GM19324 (cell line): ENCODE measurements around the gene RHOV.

Experiments
- ATAC-seq: cut with Tn5 transposase; IDR thresholded peaks from one replicate; pipeline ENCODE4 v1.9.1; 2021; ENCODE audit warnings: mild to moderate bottlenecking, moderate library complexity; ENCODE audit not compliant: unreplicated experiment, low FRiP score

The RHOV gene

DNA sequence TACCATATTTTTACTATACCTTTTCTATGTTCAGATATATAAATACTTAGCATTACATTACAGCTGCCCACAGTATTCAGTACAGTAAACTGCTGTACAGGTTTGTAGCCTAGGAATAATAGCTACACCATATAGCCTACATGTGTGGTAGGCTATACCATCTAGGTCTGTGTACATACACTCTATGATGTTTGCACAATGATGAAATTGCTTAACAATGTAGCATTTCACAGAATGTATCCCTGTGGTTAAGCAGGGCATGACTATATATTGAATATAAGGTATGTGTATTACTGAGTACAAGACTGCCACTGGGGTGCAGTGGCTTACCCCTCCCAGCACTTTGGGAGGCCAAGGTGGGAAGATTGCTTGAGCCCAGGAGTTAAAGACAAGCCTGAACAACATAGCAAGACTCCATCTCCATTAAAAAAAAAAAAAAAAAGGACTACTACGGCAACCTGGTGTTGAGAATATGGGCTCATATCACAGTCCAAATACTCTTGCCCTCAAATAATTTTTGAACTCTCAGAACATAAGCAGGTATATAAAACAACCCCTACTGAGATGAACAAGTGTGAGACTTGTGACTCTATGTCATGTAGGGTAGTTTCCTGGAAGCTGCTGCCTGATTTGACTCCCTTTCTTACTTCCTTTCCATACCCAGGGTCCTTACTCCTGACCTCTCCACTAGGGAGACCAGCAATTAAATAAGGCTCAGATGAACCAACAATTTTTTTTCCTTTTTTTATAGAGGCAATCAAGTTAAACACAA is 50.3 kb downstream of the RHOV start:
- ATAC-seq = no peak
